Measurements from ENCODE around the gene ACRBP.

GRCh38 chr12:6620137-6620884, 26.9 kb downstream of the ACRBP start:
- no peak for TF ChIP-seq CTCF (conservative IDR thresholded peaks at IDR 0.05)
- TF ChIP-seq EZH2 (IDR thresholded peaks at IDR 0.05; ENCODE audit: low read depth), result no peak

Data from PC-9 (cell line).